ENCODE measurements around the gene PIGS. TPM values are rescaled to one million over a fixed set of nuclear protein-coding genes. Genes with fewer than 3 reads are reported as not detected.

Gene PIGS
- total and polyA plus RNA-seq, 2 donors (not counting 3 experiments of a cell fraction or from before 2014, with no cell fraction given), result 71.3 to 110 TPM

- H3K4me1 ChIP-seq (ENCODE audit: control insufficient read depth, extremely low read depth, insufficient read depth, low read length), result peaks cover 18% of the 10 kb centered on the region
- ChIA-PET CTCF (interaction anchor here (1.9 kb wide), 1 partner anchor 48 kb away, joined by 6 read pairs; no protein-coding TSS in a partner anchor), POLR2A (no interaction called here)
- peak overlapping the region; percentile 95 for H3K27ac ChIP-seq (ENCODE audit: insufficient read depth, low read depth, low read length)
- peak overlapping the region; percentile 94 for H3K9ac ChIP-seq (replicated peaks; ENCODE audit: extremely low read depth, insufficient read depth, low read length)
- H3K9me3 ChIP-seq (replicated peaks; ENCODE audit: control insufficient read depth, insufficient read depth, low read length), result no peaks in the 10 kb centered on the region
- dilution Hi-C loops (cut with MboI; ENCODE audit: extremely low pct_ligation_motif_present, low sequenced_read_pairs), result no loop called here
- peaks cover 16% of the 10 kb centered on the region for H3K79me2 ChIP-seq (ENCODE audit: control insufficient read depth, insufficient read depth, low read length)
- H3K4me3 ChIP-seq (replicated peaks in 1 of 3; ENCODE audit: insufficient read depth in 1 of 3, low read depth in 1 of 3, low read length in 3 of 3), result peak overlapping the region; percentile 61 to 90 (median 68)
- H2AFZ ChIP-seq (ENCODE audit: low read depth, low read length), result peak overlapping the region; percentile 92
- H4K20me1 ChIP-seq (replicated peaks; ENCODE audit: control insufficient read depth, extremely low read depth, insufficient read depth, low read length), result no peaks in the 10 kb centered on the region
- no peaks in the 10 kb centered on the region for H3K9me1 ChIP-seq (replicated peaks; ENCODE audit: control insufficient read depth, extremely low read depth, insufficient read depth, low read length)
- FAIRE-seq, result no peak
- TF ChIP-seq FOS (IDR thresholded peaks at IDR 0.05; ENCODE audit: borderline replicate concordance, insufficient read depth, low read length), result no peak
- no peak for TF ChIP-seq POLR2AphosphoS5 (IDR thresholded peaks at IDR 0.05; ENCODE audit: insufficient read depth, low read depth, low read length)
- TF ChIP-seq MYC (IDR thresholded peaks at IDR 0.05; ENCODE audit: low read depth, low read length), result no peak
- TF ChIP-seq POLR2A (IDR thresholded peaks at IDR 0.05; ENCODE audit: low read depth, low read length), result no peak
- no peak for TF ChIP-seq GATA2 (IDR thresholded peaks at IDR 0.05; ENCODE audit: insufficient read depth, insufficient read length, low read depth, low read length)
- no peak for TF ChIP-seq MAX (IDR thresholded peaks at IDR 0.05; ENCODE audit: insufficient read depth, insufficient read length)
- TF ChIP-seq CTCF (IDR thresholded peaks at IDR 0.05; ENCODE audit: extremely low read depth in 1 of 2, insufficient read depth in 1 of 2, low read depth in 1 of 2, low read length in 2 of 2), result no peak
- TF ChIP-seq EZH2 (IDR thresholded peaks at IDR 0.05; ENCODE audit: borderline replicate concordance, low read depth, low read length, severe bottlenecking), result no peak
- TF ChIP-seq JUN (IDR thresholded peaks at IDR 0.05; ENCODE audit: borderline replicate concordance, insufficient read depth, insufficient read length, low read depth), result no peak
- no peak for DNase-seq (ENCODE audit: low read depth, low spot score)
- intact Hi-C loops (cut with micrococcal nuclease), result loop anchor here (2.0 kb wide), 1 partner anchor 21 kb away; the partner anchor contains the start of gene ALDOC
- peak overlapping the region; percentile 78 for H3K4me2 ChIP-seq (ENCODE audit: insufficient read depth, low read length)
- no TSS peak for BruUV-seq (replicated peaks)
- no peaks in the 10 kb centered on the region for H3K27me3 ChIP-seq (ENCODE audit: control insufficient read depth in 2 of 2, insufficient read depth in 2 of 2, low read length in 2 of 2)
- H3K36me3 ChIP-seq (ENCODE audit: control insufficient read depth in 2 of 2, extremely low read depth in 1 of 2, insufficient read depth in 2 of 2, low read length in 2 of 2), result no peaks in the 10 kb centered on the region
These were observed 26.5 kb upstream of the PIGS start for GRCh38 chr17:28597606-28598383.

Measured in endothelial cell of umbilical vein (primary cell).